A549 (cell line): Measurements from ENCODE around the gene HAVCR2.

Experiments
- BCL3 ChIP-seq: fragments of >200 bp; sonication (Bioruptor Twin); formaldehyde crosslinking; IDR thresholded peaks from 3 replicates; pipeline ENCODE4 v1.6.1; 2016
- ELK1 ChIP-seq: fragments of 150-350 bp; IDR thresholded peaks from 2 replicates; pipeline ENCODE4 v1.6.1; 2014; ENCODE audit warnings: low read depth, mild to moderate bottlenecking, low read length
- EP300 ChIP-seq, 2 experiments: fragments of >200 bp; sonication (Bioruptor Twin); formaldehyde crosslinking; IDR thresholded peaks; 2 replicates in 1 of 2; 3 replicates in 1 of 2; pipeline ENCODE4 v1.6.1; 2016 to 2017
- KDM5A ChIP-seq: fragments of 200-600 bp; sonication (generic); IDR thresholded peaks from 2 replicates; pipeline ENCODE4 v1.6.1; 2016; ENCODE audit warnings: antibody characterized with exemption, mild to moderate bottlenecking
- MAFK ChIP-seq: fragments of 450-650 bp; IDR thresholded peaks from 2 replicates; pipeline ENCODE4 v1.6.1; 2014; ENCODE audit not compliant: partially characterized antibody
- MAZ ChIP-seq: fragments of 150-350 bp; IDR thresholded peaks from 2 replicates; pipeline ENCODE4 v1.6.1; 2014; ENCODE audit warnings: antibody characterized with exemption, low read depth, low read length, borderline replicate concordance
- PHF8 ChIP-seq: fragments of 200-600 bp; sonication (generic); IDR thresholded peaks from 2 replicates; pipeline ENCODE4 v1.6.1; 2016; ENCODE audit warnings: low read depth, mild to moderate bottlenecking, antibody characterized with exemption, moderate library complexity, borderline replicate concordance
- REST ChIP-seq: fragments of 200-600 bp; sonication (generic); IDR thresholded peaks from 2 replicates; pipeline ENCODE4 v1.6.1; 2016; ENCODE audit warnings: antibody characterized with exemption, mild to moderate bottlenecking, moderate library complexity
- RFX5 ChIP-seq: fragments of 450-650 bp; IDR thresholded peaks from 2 replicates; pipeline ENCODE4 v1.7.1; 2014; ENCODE audit warnings: antibody characterized with exemption, mild to moderate bottlenecking, moderate library complexity
- TP53 ChIP-seq: fragments of 250-450 bp; sonication (Bioruptor Pico); IDR thresholded peaks from 2 replicates; pipeline ENCODE4 v1.5.0; 2021; ENCODE audit warnings: mild to moderate bottlenecking, moderate library complexity
- TF ChIP-seq, protein P1 (sequence below): IDR thresholded peaks from 2 replicates; pipeline ENCODE4 v1.6.1; 2012
- TF ChIP-seq, protein P2 (sequence below): fragments of >200 bp; sonication (Bioruptor Twin); formaldehyde crosslinking; IDR thresholded peaks from 3 replicates; pipeline ENCODE4 v1.5.1; 2016

- TF ChIP-seq REST, result no peak
- TF ChIP-seq, protein P1, sequence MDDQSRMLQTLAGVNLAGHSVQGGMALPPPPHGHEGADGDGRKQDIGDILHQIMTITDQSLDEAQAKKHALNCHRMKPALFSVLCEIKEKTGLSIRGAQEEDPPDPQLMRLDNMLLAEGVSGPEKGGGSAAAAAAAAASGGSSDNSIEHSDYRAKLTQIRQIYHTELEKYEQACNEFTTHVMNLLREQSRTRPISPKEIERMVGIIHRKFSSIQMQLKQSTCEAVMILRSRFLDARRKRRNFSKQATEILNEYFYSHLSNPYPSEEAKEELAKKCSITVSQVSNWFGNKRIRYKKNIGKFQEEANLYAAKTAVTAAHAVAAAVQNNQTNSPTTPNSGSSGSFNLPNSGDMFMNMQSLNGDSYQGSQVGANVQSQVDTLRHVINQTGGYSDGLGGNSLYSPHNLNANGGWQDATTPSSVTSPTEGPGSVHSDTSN, result no peak
- no peak for TF ChIP-seq KDM5A
- TF ChIP-seq, protein P2, sequence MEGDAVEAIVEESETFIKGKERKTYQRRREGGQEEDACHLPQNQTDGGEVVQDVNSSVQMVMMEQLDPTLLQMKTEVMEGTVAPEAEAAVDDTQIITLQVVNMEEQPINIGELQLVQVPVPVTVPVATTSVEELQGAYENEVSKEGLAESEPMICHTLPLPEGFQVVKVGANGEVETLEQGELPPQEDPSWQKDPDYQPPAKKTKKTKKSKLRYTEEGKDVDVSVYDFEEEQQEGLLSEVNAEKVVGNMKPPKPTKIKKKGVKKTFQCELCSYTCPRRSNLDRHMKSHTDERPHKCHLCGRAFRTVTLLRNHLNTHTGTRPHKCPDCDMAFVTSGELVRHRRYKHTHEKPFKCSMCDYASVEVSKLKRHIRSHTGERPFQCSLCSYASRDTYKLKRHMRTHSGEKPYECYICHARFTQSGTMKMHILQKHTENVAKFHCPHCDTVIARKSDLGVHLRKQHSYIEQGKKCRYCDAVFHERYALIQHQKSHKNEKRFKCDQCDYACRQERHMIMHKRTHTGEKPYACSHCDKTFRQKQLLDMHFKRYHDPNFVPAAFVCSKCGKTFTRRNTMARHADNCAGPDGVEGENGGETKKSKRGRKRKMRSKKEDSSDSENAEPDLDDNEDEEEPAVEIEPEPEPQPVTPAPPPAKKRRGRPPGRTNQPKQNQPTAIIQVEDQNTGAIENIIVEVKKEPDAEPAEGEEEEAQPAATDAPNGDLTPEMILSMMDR, result no peak
- no peak for TF ChIP-seq EP300 (IDR thresholded peaks at IDR 0.05)
- no peak for TF ChIP-seq PHF8
- TF ChIP-seq MAFK, result no peak
- no peak for TF ChIP-seq ELK1
- TF ChIP-seq TP53 (CRISPR knock-in tag), result no peak
- TF ChIP-seq MAZ, result no peak
- no peak for TF ChIP-seq RFX5
- TF ChIP-seq BCL3, result no peak
Observed at GRCh38 chr5:157067005-157067404, 41.8 kb downstream of the HAVCR2 start.
